ENCODE data around the gene VWA2.

Gene VWA2

DNA sequence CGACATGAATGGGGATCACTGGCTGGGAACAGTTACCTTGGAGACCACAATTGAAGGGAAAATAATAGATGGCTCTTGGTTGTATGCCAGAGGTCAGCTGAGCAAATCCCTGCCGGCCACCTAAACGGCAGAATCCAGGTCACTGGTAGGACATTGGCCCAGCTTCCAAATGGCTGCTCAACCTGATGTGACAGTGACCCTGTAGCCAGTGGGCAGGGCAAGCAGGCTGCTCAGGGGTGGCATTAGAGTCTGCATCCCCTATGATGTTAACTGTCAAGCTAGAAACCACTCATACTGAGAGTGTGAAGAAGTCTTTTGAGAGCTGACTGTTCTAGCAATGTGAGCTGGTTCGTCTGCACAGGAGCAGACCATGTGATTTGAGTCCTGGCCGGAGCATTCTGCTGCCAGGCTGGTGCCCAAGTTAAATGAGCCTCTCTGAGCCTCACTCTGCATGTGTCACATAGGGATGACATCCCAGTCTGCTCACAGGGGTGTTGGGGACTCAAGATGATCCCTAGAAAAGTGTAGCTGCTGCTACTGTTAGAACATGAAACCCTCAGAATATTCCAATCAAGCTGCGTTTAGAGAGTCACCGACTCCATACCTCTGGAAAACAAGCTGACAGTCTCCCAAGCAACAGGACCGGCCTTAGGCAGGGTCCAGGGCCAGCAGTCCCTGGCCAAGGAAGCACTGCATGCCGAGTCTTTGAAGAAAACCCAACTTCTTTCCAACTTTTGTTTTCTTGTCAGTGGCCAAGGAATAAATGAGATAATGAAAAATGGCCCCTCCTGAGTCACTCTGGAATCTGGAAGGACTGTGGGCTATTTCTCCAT, 69.7 kb downstream of the VWA2 start:
- Histone ChIP-seq H3K9me3 (ENCODE audit: insufficient read depth, low read depth, low read length) (no peaks in the 10 kb centered on the region), H3K4me1 (ENCODE audit: insufficient read depth, low read length, poor library complexity, severe bottlenecking) (peaks cover 15% of the 10 kb centered on the region)
- TF ChIP-seq CTCF (conservative IDR thresholded peaks at IDR 0.05; ENCODE audit: low read length) (no peak), EZH2phosphoT487 (IDR thresholded peaks at IDR 0.05; ENCODE audit: borderline replicate concordance) (no peak)

GRCh38 chr10:114309364-114309651, 70.3 kb downstream of the VWA2 start:
- H3K4me1 ChIP-seq (ENCODE audit: insufficient read depth, low read length, poor library complexity, severe bottlenecking) = peaks cover 12% of the 10 kb centered on the region
- TF ChIP-seq CTCF (conservative IDR thresholded peaks at IDR 0.05; ENCODE audit: low read length) (no peak), EZH2phosphoT487 (IDR thresholded peaks at IDR 0.05; ENCODE audit: borderline replicate concordance) (no peak)
- no peaks in the 10 kb centered on the region for H3F3A ChIP-seq (ENCODE audit: low read depth)
- no peak overlapping the region for H2AFZ ChIP-seq (ENCODE audit: low read length)
- H3K79me2 ChIP-seq (ENCODE audit: insufficient read depth, low read length) = no peaks in the 10 kb centered on the region
- no peaks in the 10 kb centered on the region for H3K9me3 ChIP-seq (ENCODE audit: insufficient read depth, low read depth, low read length)
- no peaks in the 10 kb centered on the region for H3K9me2 ChIP-seq (replicated peaks; ENCODE audit: low read depth, low read length)
- no peak overlapping the region for H3K9ac ChIP-seq (ENCODE audit: low read depth, low read length, poor library complexity, severe bottlenecking)
- no peaks in the 10 kb centered on the region for H3K36me3 ChIP-seq (ENCODE audit: insufficient read depth, low read length)
- no peak overlapping the region for H3K4me2 ChIP-seq (ENCODE audit: low read depth, low read length, poor library complexity, severe bottlenecking)
- no peaks in the 10 kb centered on the region for H4K20me1 ChIP-seq (ENCODE audit: insufficient read depth, low read length, poor library complexity, severe bottlenecking)
- H3K27me3 ChIP-seq (ENCODE audit: insufficient read depth, low read length, poor library complexity, severe bottlenecking) = no peaks in the 10 kb centered on the region
- H3K4me3 ChIP-seq (ENCODE audit: low read length, poor library complexity, severe bottlenecking) = no peak overlapping the region

More for the DNA sequence above, 69.7 kb downstream of the VWA2 start:
- no peaks in the 10 kb centered on the region for H3K79me2 ChIP-seq (ENCODE audit: insufficient read depth, low read length)
- no peak overlapping the region for H3K9ac ChIP-seq (ENCODE audit: low read depth, low read length, poor library complexity, severe bottlenecking)
- no peaks in the 10 kb centered on the region for H4K20me1 ChIP-seq (ENCODE audit: insufficient read depth, low read length, poor library complexity, severe bottlenecking)
- no peak overlapping the region for H3K4me3 ChIP-seq (ENCODE audit: low read length, poor library complexity, severe bottlenecking)
- no peaks in the 10 kb centered on the region for H3K36me3 ChIP-seq (ENCODE audit: insufficient read depth, low read length)
- no peak overlapping the region for H2AFZ ChIP-seq (ENCODE audit: low read length)
- no peaks in the 10 kb centered on the region for H3K27me3 ChIP-seq (ENCODE audit: insufficient read depth, low read length, poor library complexity, severe bottlenecking)
- no peaks in the 10 kb centered on the region for H3K9me2 ChIP-seq (replicated peaks; ENCODE audit: low read depth, low read length)
- no peak overlapping the region for H3K4me2 ChIP-seq (ENCODE audit: low read depth, low read length, poor library complexity, severe bottlenecking)
- no peaks in the 10 kb centered on the region for H3F3A ChIP-seq (ENCODE audit: low read depth)

GRCh38 chr10:114310346-114310745, 71.3 kb downstream of the VWA2 start:
- no peak overlapping the region for H3K4me3 ChIP-seq (ENCODE audit: low read length, poor library complexity, severe bottlenecking)
- H3K9me2 ChIP-seq (replicated peaks; ENCODE audit: low read depth, low read length) = no peaks in the 10 kb centered on the region
- H3K9ac ChIP-seq (ENCODE audit: low read depth, low read length, poor library complexity, severe bottlenecking) = no peak overlapping the region
- H3K27me3 ChIP-seq (ENCODE audit: insufficient read depth, low read length, poor library complexity, severe bottlenecking) = no peaks in the 10 kb centered on the region
- no peaks in the 10 kb centered on the region for H3F3A ChIP-seq (ENCODE audit: low read depth)
- no peak overlapping the region for H2AFZ ChIP-seq (ENCODE audit: low read length)
- H4K20me1 ChIP-seq (ENCODE audit: insufficient read depth, low read length, poor library complexity, severe bottlenecking) = no peaks in the 10 kb centered on the region
- H3K79me2 ChIP-seq (ENCODE audit: insufficient read depth, low read length) = no peaks in the 10 kb centered on the region
- H3K4me2 ChIP-seq (ENCODE audit: low read depth, low read length, poor library complexity, severe bottlenecking) = no peak overlapping the region
- no peaks in the 10 kb centered on the region for H3K36me3 ChIP-seq (ENCODE audit: insufficient read depth, low read length)
- TF ChIP-seq CTCF (conservative IDR thresholded peaks at IDR 0.05; ENCODE audit: low read length) (no peak), EZH2phosphoT487 (IDR thresholded peaks at IDR 0.05; ENCODE audit: borderline replicate concordance) (no peak)
- H3K4me1 ChIP-seq (ENCODE audit: insufficient read depth, low read length, poor library complexity, severe bottlenecking) = peaks cover 11% of the 10 kb centered on the region
- H3K9me3 ChIP-seq (ENCODE audit: insufficient read depth, low read depth, low read length) = no peaks in the 10 kb centered on the region
